Glutamatergic neuron (in vitro differentiated cells): Measurements from ENCODE around the gene SHB. TPM values are rescaled to one million over a fixed set of nuclear protein-coding genes. Genes with fewer than 3 reads are reported as not detected.

ENCODE experiments used
- DNase-seq: peaks from one replicate; pipeline ENCODE4 v3.0.0; 2022
- H3K27ac Mint-ChIP-seq: one replicate; pipeline ENCODE4 v1.8.0; 2020; ENCODE audit warnings: mild to moderate bottlenecking, mixed read lengths, inconsistent platforms; ENCODE audit not compliant: unreplicated experiment
- H3K27me3 Mint-ChIP-seq: one replicate; pipeline ENCODE4 v1.8.0; 2020; ENCODE audit warnings: mild to moderate bottlenecking, moderate library complexity, mixed read lengths, inconsistent platforms; ENCODE audit not compliant: unreplicated experiment
- H3K36me3 Mint-ChIP-seq: one replicate; pipeline ENCODE4 v1.8.0; 2020; ENCODE audit warnings: mild to moderate bottlenecking, mixed read lengths, inconsistent platforms; ENCODE audit not compliant: unreplicated experiment
- H3K4me1 Mint-ChIP-seq: one replicate; pipeline ENCODE4 v1.8.0; 2020; ENCODE audit warnings: mild to moderate bottlenecking, low read depth, mixed read lengths, inconsistent platforms; ENCODE audit not compliant: unreplicated experiment
- H3K4me3 Mint-ChIP-seq: one replicate; pipeline ENCODE4 v1.8.0; 2020; ENCODE audit warnings: mild to moderate bottlenecking, mixed read lengths, inconsistent platforms; ENCODE audit not compliant: unreplicated experiment
- H3K9me3 Mint-ChIP-seq: one replicate; pipeline ENCODE4 v1.8.0; 2020; ENCODE audit warnings: mild to moderate bottlenecking, moderate library complexity, mixed read lengths, inconsistent platforms; ENCODE audit not compliant: unreplicated experiment
- CTCF ChIP-seq: fragments of 200-600 bp; sonication (generic); IDR thresholded peaks from one replicate; pipeline ENCODE4 v1.5.0; 2021; ENCODE audit not compliant: partially characterized antibody, unreplicated experiment
- total RNA-seq: library from RNA; stranded (reverse); fragmentation: NEBNext Ultra II Directional; extraction: Animal tissue kit (Norgen Biotek cat#: 25700); gene quantifications from one replicate; pipeline ENCODE4 v1.2.1, GENCODE V29; 2021; ENCODE audit not compliant: unreplicated experiment

The SHB gene
- total RNA-seq, 1 donor from 2014 or later: 31.7 TPM

- peak overlapping the region; percentile 55 for H3K27ac Mint-ChIP-seq
- peak overlapping the region; percentile 38 for H3K4me3 Mint-ChIP-seq
- no peaks in the 10 kb centered on the region for H3K36me3 Mint-ChIP-seq
- H3K9me3 Mint-ChIP-seq: peaks cover 8% of the 10 kb centered on the region
- no peak for DNase-seq
- H3K4me1 Mint-ChIP-seq: peaks cover 17% of the 10 kb centered on the region
- TF ChIP-seq CTCF: no peak
- H3K27me3 Mint-ChIP-seq: peaks cover 4% of the 10 kb centered on the region
Observed at GRCh38 chr9:37905776-37906175, 163.3 kb downstream of the SHB start.

GRCh38 chr9:37905131-37905505, 163.9 kb downstream of the SHB start:
- peaks cover 3% of the 10 kb centered on the region for H3K27me3 Mint-ChIP-seq
- H3K27ac Mint-ChIP-seq: peak overlapping the region; percentile 12
- H3K4me3 Mint-ChIP-seq: peak overlapping the region; percentile 83
- peaks cover 17% of the 10 kb centered on the region for H3K4me1 Mint-ChIP-seq
- peaks cover 8% of the 10 kb centered on the region for H3K9me3 Mint-ChIP-seq
- DNase-seq: no peak
- TF ChIP-seq CTCF: no peak
- H3K36me3 Mint-ChIP-seq: no peaks in the 10 kb centered on the region

GRCh38 chr9:37904445-37905130, 164.4 kb downstream of the SHB start:
- peak overlapping the region; percentile 80 for H3K27ac Mint-ChIP-seq
- no peaks in the 10 kb centered on the region for H3K36me3 Mint-ChIP-seq
- TF ChIP-seq CTCF: peak; percentile 57
- H3K9me3 Mint-ChIP-seq: peaks cover 8% of the 10 kb centered on the region
- no peak for DNase-seq
- peak overlapping the region; percentile 83 for H3K4me3 Mint-ChIP-seq
- peaks cover 2% of the 10 kb centered on the region for H3K27me3 Mint-ChIP-seq
- H3K4me1 Mint-ChIP-seq: peaks cover 17% of the 10 kb centered on the region

GRCh38 chr9:37903647-37904444, 165.2 kb downstream of the SHB start, which contains the start of gene SLC25A51:
SLC25A51 (minus strand) TSS chr9:37904127; CDS start chr9:37888550, 15,577 bp downstream.
- peak; percentile 96 for TF ChIP-seq CTCF
- Mint-ChIP-seq H3K27ac (peak within 1 kb of the TSS; percentile 80), H3K36me3 (no peaks in the 10 kb centered on the region), H3K4me3 (peak within 1 kb of the TSS; percentile 95), H3K4me1 (peaks cover 17% of the 10 kb centered on the region), H3K9me3 (peaks cover 8% of the 10 kb centered on the region), H3K27me3 (peaks cover 2% of the 10 kb centered on the region)
- DNase-seq: peak; percentile 97
